Measurements from ENCODE around the gene CPNE5.
A peak's percentile ranks its signal among the peaks of the same experiment; 100 is the strongest.

CPNE5 gene

GRCh38 chr6:36769676-36770499, 69.4 kb downstream of the CPNE5 start:
- DNase-seq (ENCODE audit: extremely low spot score), result no peak
- no peak for TF ChIP-seq NFRKB (IDR thresholded peaks at IDR 0.05)
- no peak for TF ChIP-seq HDGF (IDR thresholded peaks at IDR 0.05; ENCODE audit: borderline replicate concordance)
- no peak for TF ChIP-seq FOXM1 (IDR thresholded peaks at IDR 0.05; ENCODE audit: borderline replicate concordance)
- no peak for TF ChIP-seq ZNF384 (IDR thresholded peaks at IDR 0.05)
- no peak for TF ChIP-seq L3MBTL2 (conservative IDR thresholded peaks at IDR 0.05)
- TF ChIP-seq FOXA1 (IDR thresholded peaks at IDR 0.05), result no peak
- TF ChIP-seq TARDBP (IDR thresholded peaks at IDR 0.05), result no peak
- no peak for TF ChIP-seq FOXK2 (IDR thresholded peaks at IDR 0.05)
- no peak for TF ChIP-seq CTBP1 (IDR thresholded peaks at IDR 0.05; ENCODE audit: borderline replicate concordance)
- TF ChIP-seq ELF4 (IDR thresholded peaks at IDR 0.05), result no peak
- no peak for TF ChIP-seq SUZ12 (IDR thresholded peaks at IDR 0.05)
- TF ChIP-seq SP1 (IDR thresholded peaks at IDR 0.05), result no peak
- POLR2A ChIA-PET, result interaction anchor here (1.3 kb wide), 2 partner anchors 9 to 105 kb away, joined by 4 read pairs; partner anchors contain the start of gene PPIL1
- CTCF ChIA-PET, result interaction anchor here (1.3 to 2.0 kb wide), 5 partner anchors 10 to 248 kb away, joined by 3 to 14 read pairs (median 7); no protein-coding TSS in a partner anchor

DNA sequence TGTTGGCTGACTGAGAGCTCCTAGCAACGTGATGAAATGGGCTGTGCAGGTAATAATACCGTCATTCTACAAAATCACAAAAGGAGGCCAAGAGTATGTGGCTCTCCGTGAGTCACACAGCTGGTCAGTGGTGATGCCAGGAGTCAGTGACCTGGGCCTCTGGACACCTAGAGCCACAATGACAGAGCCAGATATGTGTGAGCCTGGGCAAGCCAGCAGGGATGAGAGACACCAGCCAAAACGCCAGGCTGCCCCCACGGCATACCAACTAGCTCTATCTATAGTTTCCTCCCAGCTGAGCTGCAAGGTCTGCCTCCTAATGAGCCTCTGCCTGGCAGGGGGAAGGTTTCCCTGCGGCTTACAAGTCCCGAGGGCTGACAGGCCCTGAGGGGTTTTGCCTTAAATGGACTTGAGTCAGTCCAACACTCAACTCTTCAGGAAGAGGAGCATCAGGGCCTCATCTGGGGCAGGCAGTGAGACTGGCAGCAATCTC, 70.0 kb downstream of the CPNE5 start:
- TF ChIP-seq ARNT (IDR thresholded peaks at IDR 0.05) (no peak), BHLHE40 (IDR thresholded peaks at IDR 0.05; ENCODE audit: borderline replicate concordance) (no peak), SP1 (IDR thresholded peaks at IDR 0.05) (no peak), L3MBTL2 (conservative IDR thresholded peaks at IDR 0.05) (no peak), ELF4 (IDR thresholded peaks at IDR 0.05) (no peak), ZNF384 (IDR thresholded peaks at IDR 0.05) (no peak), FOXM1 (IDR thresholded peaks at IDR 0.05; ENCODE audit: borderline replicate concordance) (no peak), FOXK2 (IDR thresholded peaks at IDR 0.05) (no peak), PKNOX1 (IDR thresholded peaks at IDR 0.05) (no peak), FOXA1 (IDR thresholded peaks at IDR 0.05) (no peak), CTBP1 (IDR thresholded peaks at IDR 0.05; ENCODE audit: borderline replicate concordance) (no peak)
- ChIA-PET POLR2A (interaction anchor here (0.8 to 1.3 kb wide), 3 partner anchors 9 to 217 kb away, joined by 3 to 4 read pairs (median 4); partner anchors contain the start of genes MTCH1 and PPIL1), CTCF (interaction anchor here (1.3 to 2.0 kb wide), 4 partner anchors 13 to 249 kb away, joined by 6 to 14 read pairs (median 8); no protein-coding TSS in a partner anchor)
- no peak for DNase-seq (ENCODE audit: extremely low spot score)

DNA sequence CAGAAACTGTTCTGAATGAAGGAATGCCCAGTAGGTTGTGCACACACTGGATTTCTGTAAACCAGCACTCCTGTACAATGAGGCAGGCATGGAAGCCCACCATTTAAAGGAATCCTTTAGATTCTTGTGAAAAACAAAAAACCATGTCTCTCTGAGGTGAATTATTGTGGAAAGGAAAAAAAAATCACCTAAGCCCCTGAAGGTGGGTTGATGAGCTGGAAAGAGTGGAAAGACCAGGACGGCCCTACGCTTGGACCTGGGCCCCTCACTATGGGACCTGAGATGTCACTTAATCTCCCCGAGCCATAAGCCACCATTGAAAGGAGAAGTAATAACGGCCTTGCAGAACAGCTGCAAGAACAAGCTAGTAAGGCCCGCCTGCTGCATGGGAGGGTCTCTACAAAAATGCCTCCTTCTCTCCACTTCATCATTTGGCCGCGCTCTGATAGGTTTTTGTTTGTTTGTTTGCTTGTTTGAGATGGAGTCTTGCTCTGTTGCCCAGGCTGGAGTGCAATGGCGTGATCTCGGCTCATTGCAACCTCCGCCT, 72.8 kb downstream of the CPNE5 start:
- CTCF ChIA-PET, result interaction anchor here (0.7 to 3.0 kb wide), 13 partner anchors 13 to 252 kb away, joined by 3 to 41 read pairs (median 4); no protein-coding TSS in a partner anchor
- POLR2A ChIA-PET, result interaction anchor here (1.6 kb wide), 1 partner anchor 108 kb away, joined by 6 read pairs; the partner anchor contains the start of gene PPIL1
- no peak for DNase-seq (ENCODE audit: extremely low spot score)
- no peak for TF ChIP-seq CTBP1 (IDR thresholded peaks at IDR 0.05; ENCODE audit: borderline replicate concordance)
- TF ChIP-seq L3MBTL2 (conservative IDR thresholded peaks at IDR 0.05), result no peak
- no peak for TF ChIP-seq PKNOX1 (IDR thresholded peaks at IDR 0.05)
- TF ChIP-seq ARNT (IDR thresholded peaks at IDR 0.05), result no peak
- no peak for TF ChIP-seq FOXM1 (IDR thresholded peaks at IDR 0.05; ENCODE audit: borderline replicate concordance)
- TF ChIP-seq ZNF384 (IDR thresholded peaks at IDR 0.05), result no peak
- TF ChIP-seq LEF1 (IDR thresholded peaks at IDR 0.05; ENCODE audit: borderline replicate concordance), result no peak
- TF ChIP-seq FOXK2 (IDR thresholded peaks at IDR 0.05), result no peak
- no peak for TF ChIP-seq SP1 (IDR thresholded peaks at IDR 0.05)
- TF ChIP-seq NFRKB (IDR thresholded peaks at IDR 0.05), result no peak
- TF ChIP-seq TARDBP (IDR thresholded peaks at IDR 0.05), result no peak
- TF ChIP-seq SUZ12 (IDR thresholded peaks at IDR 0.05), result no peak
- TF ChIP-seq BHLHE40 (IDR thresholded peaks at IDR 0.05; ENCODE audit: borderline replicate concordance), result no peak
- TF ChIP-seq FOXA1 (IDR thresholded peaks at IDR 0.05), result no peak
- TF ChIP-seq HDGF (IDR thresholded peaks at IDR 0.05; ENCODE audit: borderline replicate concordance), result no peak

DNA sequence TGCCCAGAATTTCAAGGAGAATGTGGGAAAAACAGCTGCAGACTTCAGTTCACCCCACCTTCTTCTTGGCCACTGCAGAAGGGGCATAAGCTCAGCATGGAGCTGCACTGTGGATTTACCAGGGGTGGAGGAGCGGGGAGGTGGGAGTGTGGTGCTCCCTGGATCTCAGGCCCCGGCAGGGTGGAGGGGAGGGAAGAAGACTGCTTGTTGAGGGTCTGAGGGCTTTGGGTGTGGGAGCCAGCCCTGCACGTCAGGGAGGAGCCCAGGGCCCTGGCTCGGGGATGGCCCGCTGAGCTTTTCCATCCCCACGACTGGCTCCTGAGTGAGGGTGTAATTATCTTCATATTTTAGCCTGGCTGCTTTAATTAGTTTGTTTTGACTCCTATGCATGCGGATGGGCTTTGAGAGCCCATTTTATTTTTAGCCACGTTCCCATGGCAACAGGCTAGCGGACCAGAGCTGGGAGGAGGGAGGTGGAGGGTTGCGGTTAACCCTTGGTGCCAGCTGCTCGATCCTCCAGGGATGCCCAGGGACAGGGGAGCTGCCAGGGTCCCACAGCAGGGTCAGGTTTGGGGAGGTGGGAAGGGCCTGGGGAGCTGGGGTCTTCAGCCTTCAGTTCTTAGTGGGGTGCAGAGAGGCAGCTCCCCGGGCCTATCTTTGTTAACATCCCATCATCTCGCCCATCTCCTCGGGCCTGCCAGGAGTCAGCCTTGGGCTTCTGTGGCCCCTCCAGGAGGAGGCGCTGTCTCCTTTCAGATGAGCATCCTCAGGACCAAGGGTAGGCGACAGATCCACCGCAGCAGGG, 73.4 kb downstream of the CPNE5 start:
- ChIA-PET CTCF (interaction anchor here (0.6 to 3.0 kb wide), 16 partner anchors 12 to 253 kb away, joined by 3 to 41 read pairs (median 4); no protein-coding TSS in a partner anchor), POLR2A (interaction anchor here (1.7 kb wide), 1 partner anchor 220 kb away, joined by 5 read pairs; the partner anchor contains the start of gene MTCH1)
- TF ChIP-seq BHLHE40 (IDR thresholded peaks at IDR 0.05; ENCODE audit: borderline replicate concordance) (no peak), SP1 (IDR thresholded peaks at IDR 0.05) (no peak), HDGF (IDR thresholded peaks at IDR 0.05; ENCODE audit: borderline replicate concordance) (no peak), FOXA1 (IDR thresholded peaks at IDR 0.05) (no peak), FOXK2 (IDR thresholded peaks at IDR 0.05) (no peak), NFRKB (IDR thresholded peaks at IDR 0.05) (no peak), ELF4 (IDR thresholded peaks at IDR 0.05) (no peak), LEF1 (IDR thresholded peaks at IDR 0.05; ENCODE audit: borderline replicate concordance) (no peak), FOXM1 (IDR thresholded peaks at IDR 0.05; ENCODE audit: borderline replicate concordance) (no peak), ZNF384 (IDR thresholded peaks at IDR 0.05) (no peak), TARDBP (IDR thresholded peaks at IDR 0.05) (no peak), CTBP1 (IDR thresholded peaks at IDR 0.05; ENCODE audit: borderline replicate concordance) (no peak), PKNOX1 (IDR thresholded peaks at IDR 0.05) (no peak)
- DNase-seq (ENCODE audit: extremely low spot score), result peak; percentile 83
